Glutamatergic neuron (in vitro differentiated cells): Measurements from ENCODE around the gene GTF2F2. TPM values are rescaled to one million over a fixed set of nuclear protein-coding genes. Genes with fewer than 3 reads are reported as not detected.

Experiments used
- DNase-seq: peaks from one replicate; pipeline ENCODE4 v3.0.0; 2022
- H3K27ac Mint-ChIP-seq: one replicate; pipeline ENCODE4 v1.8.0; 2020; ENCODE audit warnings: mild to moderate bottlenecking, mixed read lengths, inconsistent platforms; ENCODE audit not compliant: unreplicated experiment
- H3K27me3 Mint-ChIP-seq: one replicate; pipeline ENCODE4 v1.8.0; 2020; ENCODE audit warnings: mild to moderate bottlenecking, moderate library complexity, mixed read lengths, inconsistent platforms; ENCODE audit not compliant: unreplicated experiment
- H3K36me3 Mint-ChIP-seq: one replicate; pipeline ENCODE4 v1.8.0; 2020; ENCODE audit warnings: mild to moderate bottlenecking, mixed read lengths, inconsistent platforms; ENCODE audit not compliant: unreplicated experiment
- H3K4me1 Mint-ChIP-seq: one replicate; pipeline ENCODE4 v1.8.0; 2020; ENCODE audit warnings: mild to moderate bottlenecking, low read depth, mixed read lengths, inconsistent platforms; ENCODE audit not compliant: unreplicated experiment
- H3K4me3 Mint-ChIP-seq: one replicate; pipeline ENCODE4 v1.8.0; 2020; ENCODE audit warnings: mild to moderate bottlenecking, mixed read lengths, inconsistent platforms; ENCODE audit not compliant: unreplicated experiment
- H3K9me3 Mint-ChIP-seq: one replicate; pipeline ENCODE4 v1.8.0; 2020; ENCODE audit warnings: mild to moderate bottlenecking, moderate library complexity, mixed read lengths, inconsistent platforms; ENCODE audit not compliant: unreplicated experiment
- CTCF ChIP-seq: fragments of 200-600 bp; sonication (generic); IDR thresholded peaks from one replicate; pipeline ENCODE4 v1.5.0; 2021; ENCODE audit not compliant: partially characterized antibody, unreplicated experiment
- total RNA-seq: library from RNA; stranded (reverse); fragmentation: NEBNext Ultra II Directional; extraction: Animal tissue kit (Norgen Biotek cat#: 25700); gene quantifications from one replicate; pipeline ENCODE4 v1.2.1, GENCODE V29; 2021; ENCODE audit not compliant: unreplicated experiment

Gene GTF2F2
- total RNA-seq, 1 donor from 2014 or later: 25.9 TPM

- no peaks in the 10 kb centered on the region for H3K9me3 Mint-ChIP-seq
- peak overlapping the region; percentile 72 for H3K27ac Mint-ChIP-seq
- TF ChIP-seq CTCF: no peak
- peak; percentile 67 for DNase-seq
- no peaks in the 10 kb centered on the region for H3K27me3 Mint-ChIP-seq
- peaks cover 8% of the 10 kb centered on the region for H3K4me1 Mint-ChIP-seq
- no peak overlapping the region for H3K4me3 Mint-ChIP-seq
- peaks cover 8% of the 10 kb centered on the region for H3K36me3 Mint-ChIP-seq
These were observed 160.7 kb downstream of the GTF2F2 start for GRCh38 chr13:45280751-45281634.

DNA sequence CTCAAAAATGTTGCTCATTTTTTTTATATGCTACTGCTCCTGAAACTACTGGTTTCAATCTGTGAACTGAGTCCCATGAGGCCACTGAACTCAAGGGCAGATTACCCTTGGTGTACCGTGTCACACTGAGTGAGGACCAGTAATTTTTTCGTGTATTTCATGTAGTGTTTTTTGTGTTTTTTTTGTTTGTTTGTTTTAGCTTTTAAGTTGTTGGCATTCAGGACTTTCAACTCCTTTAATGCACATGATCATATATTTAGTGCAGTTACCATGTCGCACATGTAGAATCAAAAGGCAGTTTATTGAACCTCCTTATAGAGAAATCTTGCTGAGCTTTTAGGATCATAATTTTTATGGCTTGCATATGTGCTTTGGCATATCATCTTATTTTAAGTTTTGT is 162.7 kb downstream of the GTF2F2 start:
- Mint-ChIP-seq H3K36me3 (no peaks in the 10 kb centered on the region), H3K27me3 (no peaks in the 10 kb centered on the region)

DNA sequence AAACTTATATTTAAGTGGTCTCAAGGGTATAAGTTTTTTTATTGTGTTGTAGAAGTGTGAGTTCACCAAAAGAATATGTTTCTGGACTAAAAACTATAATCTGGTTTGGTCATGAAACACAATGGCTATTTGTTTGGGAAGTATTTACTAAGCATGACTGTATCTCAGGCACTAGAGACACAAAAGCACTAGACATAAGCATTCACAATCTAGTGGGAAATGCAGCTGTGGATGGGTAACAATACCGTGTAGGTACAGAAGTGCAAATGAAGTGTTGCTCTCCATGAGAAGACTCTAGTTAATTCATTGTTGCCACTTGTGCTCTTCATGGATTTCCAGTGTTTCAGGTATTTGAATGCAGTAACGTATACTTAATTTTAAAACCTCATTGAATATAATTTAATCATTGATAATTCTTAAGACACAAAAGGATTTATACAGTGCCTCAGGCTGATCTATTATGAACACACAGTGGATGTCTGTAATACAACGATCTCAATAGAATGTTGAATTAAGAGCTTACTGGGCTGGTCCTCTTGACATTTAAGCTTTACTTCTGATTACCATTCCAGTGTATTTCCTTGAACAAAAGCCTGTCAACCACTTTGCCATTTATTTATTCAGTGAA is 169.7 kb downstream of the GTF2F2 start:
- DNase-seq: no peak
- H3K36me3 Mint-ChIP-seq: no peaks in the 10 kb centered on the region
- no peak overlapping the region for H3K27ac Mint-ChIP-seq
- peaks cover 15% of the 10 kb centered on the region for H3K4me1 Mint-ChIP-seq
- peaks cover 7% of the 10 kb centered on the region for H3K9me3 Mint-ChIP-seq
- TF ChIP-seq CTCF: no peak
- H3K27me3 Mint-ChIP-seq: no peaks in the 10 kb centered on the region
- no peak overlapping the region for H3K4me3 Mint-ChIP-seq

More for the DNA sequence above, 162.7 kb downstream of the GTF2F2 start:
- no peak for TF ChIP-seq CTCF
- no peak for DNase-seq
- Mint-ChIP-seq H3K4me3 (peak overlapping the region; percentile 42), H3K27ac (no peak overlapping the region), H3K4me1 (peaks cover 8% of the 10 kb centered on the region), H3K9me3 (peaks cover 4% of the 10 kb centered on the region)

DNA sequence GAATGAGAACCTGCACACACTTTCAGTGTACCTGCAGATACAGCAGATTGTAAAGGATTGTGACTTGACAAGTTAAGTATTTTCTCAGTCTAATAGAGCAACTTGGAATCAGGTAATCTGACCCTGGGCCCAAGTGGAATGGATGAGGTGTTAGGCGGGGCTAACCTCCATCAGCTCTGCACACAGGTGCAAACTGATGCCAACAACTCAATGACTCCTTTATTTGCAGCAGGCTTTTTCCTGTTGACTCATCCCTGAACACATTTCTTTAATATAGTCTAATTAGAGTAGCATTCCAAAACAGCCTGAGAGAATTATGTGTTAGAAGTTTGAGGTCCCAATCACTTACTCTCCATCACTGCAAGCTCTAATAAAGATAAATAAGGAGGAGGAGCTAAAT is 171.9 kb downstream of the GTF2F2 start:
- no peak overlapping the region for H3K27ac Mint-ChIP-seq
- peaks cover 15% of the 10 kb centered on the region for H3K4me1 Mint-ChIP-seq
- no peak for DNase-seq
- H3K27me3 Mint-ChIP-seq: no peaks in the 10 kb centered on the region
- no peak for TF ChIP-seq CTCF
- peaks cover 7% of the 10 kb centered on the region for H3K9me3 Mint-ChIP-seq
- H3K4me3 Mint-ChIP-seq: no peak overlapping the region
- no peaks in the 10 kb centered on the region for H3K36me3 Mint-ChIP-seq

GRCh38 chr13:45295536-45295935 is 175.2 kb downstream of the GTF2F2 start:
- DNase-seq: no peak
- Mint-ChIP-seq H3K4me1 (peaks cover 15% of the 10 kb centered on the region), H3K4me3 (no peak overlapping the region), H3K27me3 (no peaks in the 10 kb centered on the region), H3K27ac (no peak overlapping the region), H3K36me3 (no peaks in the 10 kb centered on the region), H3K9me3 (peaks cover 3% of the 10 kb centered on the region)
- no peak for TF ChIP-seq CTCF
